Left ventricle myocardium inferior (tissue), 1 donor: ENCODE data around the gene RHOBTB1. TPM values are rescaled to one million over a fixed set of nuclear protein-coding genes. Genes with fewer than 3 reads are reported as not detected.
A peak's percentile ranks its signal among the peaks of the same experiment; 100 is the strongest.

Experiments
- DNase-seq: peaks from one replicate; pipeline ENCODE4 v3.0.0-alpha.2; 2020
- H3K27ac ChIP-seq: fragments of 200-600 bp; replicated peaks from 2 replicates; pipeline ENCODE4 v1.8.0; 2021
- H3K27me3 ChIP-seq: fragments of 200-600 bp; 2 replicates; pipeline ENCODE4 v1.8.0; 2021; ENCODE audit warnings: low read depth
- H3K36me3 ChIP-seq: fragments of 200-600 bp; 2 replicates; pipeline ENCODE4 v1.8.0; 2021
- H3K4me1 ChIP-seq: fragments of 200-600 bp; 2 replicates; pipeline ENCODE4 v1.8.0; 2021
- H3K4me3 ChIP-seq: fragments of 200-600 bp; 2 replicates; pipeline ENCODE4 v1.8.0; 2021; ENCODE audit warnings: mild to moderate bottlenecking, moderate library complexity
- H3K9me3 ChIP-seq: fragments of 200-600 bp; replicated peaks from 2 replicates; pipeline ENCODE4 v1.8.0; 2021
- CTCF ChIP-seq: fragments of 200-600 bp; IDR thresholded peaks from 2 replicates; pipeline ENCODE4 v1.8.0; 2021; ENCODE audit warnings: antibody characterized with exemption, mild to moderate bottlenecking, borderline replicate concordance
- intact Hi-C: fragments of 100-400 bp; cut with micrococcal nuclease; formaldehyde crosslinking; loops from one replicate; pipeline ENCODE4 v1.11.0; 2022
- total RNA-seq: library from RNA; stranded (reverse); fragmentation: NEBNext Ultra II Directional; extraction: Animal tissue kit (Norgen Biotek cat#: 25700); gene quantifications from one replicate; pipeline ENCODE4 v1.2.1, GENCODE V29; 2021
- donor health status: DM: no; HTN: yes; CAD: no; lungs with severe emphysema.

Gene RHOBTB1
- total RNA-seq, 1 donor from 2014 or later: 16.6 TPM

DNA sequence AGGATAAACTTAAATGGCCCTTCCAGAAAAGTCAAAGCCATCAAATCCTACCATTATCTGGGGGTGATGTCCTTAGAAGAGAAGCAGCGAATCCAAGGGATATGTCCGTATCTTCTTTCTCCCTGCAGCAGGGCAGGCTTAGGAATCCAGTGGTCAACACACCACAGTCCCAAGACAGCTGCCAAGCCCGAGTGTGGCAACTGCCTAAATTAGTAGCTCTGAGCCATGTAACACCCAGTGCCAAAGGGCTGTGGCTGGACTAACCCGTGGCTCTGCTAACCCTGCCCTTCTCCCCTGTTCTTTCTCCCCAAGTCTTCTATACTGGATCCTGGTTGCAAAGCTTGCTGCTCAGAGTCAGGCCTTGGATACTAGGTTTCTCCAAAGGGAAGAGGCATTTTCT is 90.9 kb downstream of the RHOBTB1 start:
- H3K9me3 ChIP-seq: peaks cover 8% of the 10 kb centered on the region
- H3K4me1 ChIP-seq: peaks cover 33% of the 10 kb centered on the region
- no peaks in the 10 kb centered on the region for H3K27me3 ChIP-seq
- no peaks in the 10 kb centered on the region for H3K36me3 ChIP-seq
- no peak overlapping the region for H3K4me3 ChIP-seq
- TF ChIP-seq CTCF: no peak
- intact Hi-C loops: no loop called here
- H3K27ac ChIP-seq: peak overlapping the region; percentile 55
- DNase-seq: no peak

DNA sequence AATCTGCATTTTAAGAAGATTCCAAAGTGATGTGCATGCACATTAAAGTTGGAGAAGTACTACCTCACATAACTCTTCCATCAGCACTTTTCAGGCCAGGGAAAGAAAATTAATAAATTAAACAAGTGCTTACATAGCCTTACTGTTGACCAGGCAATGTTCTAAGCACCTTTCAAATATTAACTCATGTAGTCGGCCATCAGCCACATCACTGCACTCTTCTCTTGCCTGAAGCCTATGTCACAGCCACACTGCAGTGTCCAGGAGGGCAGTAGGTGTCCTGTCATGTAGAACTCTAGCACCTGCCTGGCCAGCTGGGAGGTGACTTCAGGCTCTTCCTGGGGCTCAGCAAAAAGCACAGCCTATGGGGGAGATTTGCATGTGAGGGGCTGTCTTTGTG is 94.2 kb downstream of the RHOBTB1 start:
- no peak for DNase-seq
- no peak for TF ChIP-seq CTCF
- Histone ChIP-seq H3K4me1 (peaks cover 37% of the 10 kb centered on the region), H3K36me3 (no peaks in the 10 kb centered on the region), H3K27me3 (no peaks in the 10 kb centered on the region), H3K9me3 (peaks cover 5% of the 10 kb centered on the region), H3K27ac (peak overlapping the region; percentile 78), H3K4me3 (no peak overlapping the region)
- intact Hi-C loops: no loop called here

- no peaks in the 10 kb centered on the region for H3K27me3 ChIP-seq
- no peak for DNase-seq
- TF ChIP-seq CTCF: no peak
- H3K36me3 ChIP-seq: no peaks in the 10 kb centered on the region
- peaks cover 36% of the 10 kb centered on the region for H3K4me1 ChIP-seq
- intact Hi-C loops: no loop called here
- H3K9me3 ChIP-seq: peaks cover 5% of the 10 kb centered on the region
- peak overlapping the region; percentile 78 for H3K27ac ChIP-seq
- H3K4me3 ChIP-seq: no peak overlapping the region
These were observed 94.8 kb downstream of the RHOBTB1 start for GRCh38 chr10:60849217-60849616.

- Histone ChIP-seq H3K4me3 (no peak overlapping the region), H3K27ac (peak overlapping the region; percentile 78), H3K9me3 (peaks cover 5% of the 10 kb centered on the region), H3K27me3 (no peaks in the 10 kb centered on the region), H3K36me3 (no peaks in the 10 kb centered on the region), H3K4me1 (peaks cover 31% of the 10 kb centered on the region)
- intact Hi-C loops: no loop called here
- no peak for DNase-seq
- TF ChIP-seq CTCF: no peak
These were observed 95.3 kb downstream of the RHOBTB1 start for GRCh38 chr10:60848680-60849079.

GRCh38 chr10:60848126-60848525 is 95.9 kb downstream of the RHOBTB1 start:
- H3K4me3 ChIP-seq: no peak overlapping the region
- H3K4me1 ChIP-seq: peaks cover 27% of the 10 kb centered on the region
- H3K36me3 ChIP-seq: no peaks in the 10 kb centered on the region
- DNase-seq: no peak
- intact Hi-C loops: no loop called here
- H3K27me3 ChIP-seq: no peaks in the 10 kb centered on the region
- TF ChIP-seq CTCF: peak; percentile 38
- peaks cover 5% of the 10 kb centered on the region for H3K9me3 ChIP-seq
- peak overlapping the region; percentile 78 for H3K27ac ChIP-seq

- intact Hi-C loops: no loop called here
- no peak for DNase-seq
- TF ChIP-seq CTCF: peak; percentile 25
- Histone ChIP-seq H3K27me3 (no peaks in the 10 kb centered on the region), H3K36me3 (no peaks in the 10 kb centered on the region), H3K4me1 (peaks cover 27% of the 10 kb centered on the region), H3K9me3 (peaks cover 5% of the 10 kb centered on the region), H3K4me3 (no peak overlapping the region), H3K27ac (no peak overlapping the region)
These were observed 97.8 kb downstream of the RHOBTB1 start for GRCh38 chr10:60846173-60846572.
